Measurements from ENCODE around the gene WNT1. TPM values are rescaled to one million over a fixed set of nuclear protein-coding genes. Genes with fewer than 3 reads are reported as not detected.

Gene WNT1
- total RNA-seq, 1 donor from 2014 or later = not detected

DNA sequence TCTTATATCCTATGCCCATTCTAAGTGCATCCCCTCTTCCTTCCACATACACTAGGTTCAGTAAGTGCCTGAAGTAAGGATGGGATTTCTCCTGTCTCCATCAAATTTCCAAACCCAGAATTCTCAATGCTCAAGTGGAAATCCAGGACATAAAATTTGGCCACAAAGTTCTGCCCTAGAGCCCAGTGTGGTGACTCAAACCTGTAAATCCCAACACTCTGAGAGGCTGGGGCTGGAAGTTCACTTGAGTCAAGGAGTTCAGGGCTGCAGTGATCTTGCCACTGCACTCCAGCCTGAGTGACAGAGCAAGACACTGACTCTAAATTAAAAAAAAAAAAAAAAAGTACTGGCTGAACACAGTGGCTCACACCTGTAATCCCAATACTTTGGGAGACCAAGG, 16.3 kb upstream of the WNT1 start:
- Histone ChIP-seq H3K27me3 (ENCODE audit: control insufficient read depth, insufficient read depth, low read length) (no peaks in the 10 kb centered on the region), H3K36me3 (ENCODE audit: control insufficient read depth, insufficient read depth, low read length) (no peaks in the 10 kb centered on the region), H3K4me3 (ENCODE audit: low read depth, low read length) (no peak overlapping the region)
- no peak for FAIRE-seq
- no peak for DNase-seq (ENCODE audit: low read depth)
- TF ChIP-seq, protein P1, sequence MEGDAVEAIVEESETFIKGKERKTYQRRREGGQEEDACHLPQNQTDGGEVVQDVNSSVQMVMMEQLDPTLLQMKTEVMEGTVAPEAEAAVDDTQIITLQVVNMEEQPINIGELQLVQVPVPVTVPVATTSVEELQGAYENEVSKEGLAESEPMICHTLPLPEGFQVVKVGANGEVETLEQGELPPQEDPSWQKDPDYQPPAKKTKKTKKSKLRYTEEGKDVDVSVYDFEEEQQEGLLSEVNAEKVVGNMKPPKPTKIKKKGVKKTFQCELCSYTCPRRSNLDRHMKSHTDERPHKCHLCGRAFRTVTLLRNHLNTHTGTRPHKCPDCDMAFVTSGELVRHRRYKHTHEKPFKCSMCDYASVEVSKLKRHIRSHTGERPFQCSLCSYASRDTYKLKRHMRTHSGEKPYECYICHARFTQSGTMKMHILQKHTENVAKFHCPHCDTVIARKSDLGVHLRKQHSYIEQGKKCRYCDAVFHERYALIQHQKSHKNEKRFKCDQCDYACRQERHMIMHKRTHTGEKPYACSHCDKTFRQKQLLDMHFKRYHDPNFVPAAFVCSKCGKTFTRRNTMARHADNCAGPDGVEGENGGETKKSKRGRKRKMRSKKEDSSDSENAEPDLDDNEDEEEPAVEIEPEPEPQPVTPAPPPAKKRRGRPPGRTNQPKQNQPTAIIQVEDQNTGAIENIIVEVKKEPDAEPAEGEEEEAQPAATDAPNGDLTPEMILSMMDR (IDR thresholded peaks at IDR 0.05; ENCODE audit: insufficient read depth, low read length, severe bottlenecking) = no peak

DNA sequence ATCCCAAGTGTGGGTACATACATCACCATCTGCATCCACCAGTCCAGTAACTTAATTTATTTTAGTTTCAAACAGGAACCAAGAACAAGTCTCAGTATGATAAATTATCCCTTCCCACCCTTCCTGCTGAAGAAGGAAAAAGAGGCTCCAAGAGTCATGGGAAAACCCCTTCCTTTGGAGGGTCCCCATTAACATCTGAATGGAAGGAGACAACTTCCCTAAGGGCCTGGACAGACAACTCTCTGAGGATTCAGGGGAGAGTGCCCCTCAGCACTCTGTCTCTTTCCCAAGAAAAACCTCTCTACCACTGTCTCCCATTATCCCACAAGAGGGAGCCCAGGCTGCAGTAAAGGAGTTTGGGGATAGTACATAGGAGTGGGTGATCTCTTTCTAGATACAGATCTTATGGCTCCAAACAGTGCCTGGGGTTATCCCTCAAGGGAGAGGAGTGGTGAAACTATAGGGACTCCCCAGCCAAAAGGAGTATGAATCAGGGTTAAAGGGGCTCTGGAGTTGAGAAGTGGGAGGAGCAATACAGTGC, 12.8 kb upstream of the WNT1 start:
- H3K4me3 ChIP-seq (ENCODE audit: low read depth, low read length) = no peak overlapping the region
- no peaks in the 10 kb centered on the region for H3K27me3 ChIP-seq (ENCODE audit: control insufficient read depth, insufficient read depth, low read length)
- no peaks in the 10 kb centered on the region for H3K36me3 ChIP-seq (ENCODE audit: control insufficient read depth, insufficient read depth, low read length)
- DNase-seq (ENCODE audit: low read depth) (no peak), FAIRE-seq (no peak)
- TF ChIP-seq, protein P1 (IDR thresholded peaks at IDR 0.05; ENCODE audit: insufficient read depth, low read length, severe bottlenecking) = peak; percentile 25

DNA sequence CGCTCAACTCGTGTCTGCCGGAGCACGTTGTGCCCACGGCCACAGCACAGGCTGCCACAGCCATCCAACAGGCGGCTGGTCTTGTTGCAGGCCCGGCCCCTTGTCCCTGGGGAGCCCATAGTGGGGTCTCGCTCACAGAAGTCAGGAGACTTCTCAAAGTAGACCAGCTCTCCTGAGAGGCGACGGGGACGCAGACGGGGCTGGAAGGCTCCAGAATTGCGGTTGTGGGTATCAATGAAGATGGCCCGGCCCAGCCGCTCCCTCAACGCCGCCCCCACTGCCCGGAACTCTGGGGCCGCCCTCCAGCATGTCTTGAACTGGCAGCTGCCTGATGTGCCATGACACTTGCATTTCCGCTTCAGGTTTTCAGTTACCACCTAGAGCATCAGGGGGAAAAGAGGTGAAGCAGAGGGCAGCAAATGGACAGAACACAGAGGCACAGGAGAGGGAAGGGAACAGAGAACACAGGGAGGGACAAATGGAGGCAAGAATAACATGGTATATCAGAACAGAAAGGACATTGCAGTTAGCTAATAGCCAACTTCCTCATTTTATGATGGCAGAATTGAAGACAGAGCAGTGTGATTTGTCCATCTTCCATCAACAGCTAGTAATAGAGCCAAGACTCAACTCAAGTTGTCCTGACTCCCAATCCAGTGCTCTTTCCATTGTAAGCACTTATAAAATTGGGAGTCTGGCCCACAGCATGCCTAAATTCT, 11.8 kb upstream of the WNT1 start:
- no peaks in the 10 kb centered on the region for H3K36me3 ChIP-seq (ENCODE audit: control insufficient read depth, insufficient read depth, low read length)
- TF ChIP-seq, protein P1 (IDR thresholded peaks at IDR 0.05; ENCODE audit: insufficient read depth, low read length, severe bottlenecking) = no peak
- no peak overlapping the region for H3K4me3 ChIP-seq (ENCODE audit: low read depth, low read length)
- peaks cover 7% of the 10 kb centered on the region for H3K27me3 ChIP-seq (ENCODE audit: control insufficient read depth, insufficient read depth, low read length)
- DNase-seq (ENCODE audit: low read depth) = no peak
- FAIRE-seq = no peak

DNA sequence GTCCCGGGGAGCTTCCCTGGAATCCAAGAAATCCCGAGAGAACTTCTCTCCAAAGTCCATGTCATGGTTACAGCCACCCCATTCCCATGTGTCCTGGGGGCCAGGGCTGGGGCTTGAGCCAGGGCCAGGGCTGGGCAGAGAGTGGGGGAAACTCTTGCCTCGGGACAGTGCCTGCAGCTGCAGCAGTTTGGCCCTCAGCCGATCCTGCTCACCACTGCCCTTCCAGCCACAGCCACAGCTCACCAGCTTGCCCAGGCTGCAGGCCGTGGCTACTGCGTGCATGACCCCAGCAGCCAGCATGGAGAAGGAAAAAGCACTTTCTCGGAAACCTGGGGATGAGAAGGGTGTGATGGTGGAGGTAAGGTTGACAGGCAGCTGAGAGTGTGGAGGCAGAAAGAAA, 10.1 kb upstream of the WNT1 start:
- Histone ChIP-seq H3K36me3 (ENCODE audit: control insufficient read depth, insufficient read depth, low read length) (no peaks in the 10 kb centered on the region), H3K4me3 (ENCODE audit: low read depth, low read length) (no peak overlapping the region), H3K27me3 (ENCODE audit: control insufficient read depth, insufficient read depth, low read length) (peaks cover 21% of the 10 kb centered on the region)
- FAIRE-seq = no peak
- TF ChIP-seq, protein P1 (IDR thresholded peaks at IDR 0.05; ENCODE audit: insufficient read depth, low read length, severe bottlenecking) = no peak
- no peak for DNase-seq (ENCODE audit: low read depth)

DNA sequence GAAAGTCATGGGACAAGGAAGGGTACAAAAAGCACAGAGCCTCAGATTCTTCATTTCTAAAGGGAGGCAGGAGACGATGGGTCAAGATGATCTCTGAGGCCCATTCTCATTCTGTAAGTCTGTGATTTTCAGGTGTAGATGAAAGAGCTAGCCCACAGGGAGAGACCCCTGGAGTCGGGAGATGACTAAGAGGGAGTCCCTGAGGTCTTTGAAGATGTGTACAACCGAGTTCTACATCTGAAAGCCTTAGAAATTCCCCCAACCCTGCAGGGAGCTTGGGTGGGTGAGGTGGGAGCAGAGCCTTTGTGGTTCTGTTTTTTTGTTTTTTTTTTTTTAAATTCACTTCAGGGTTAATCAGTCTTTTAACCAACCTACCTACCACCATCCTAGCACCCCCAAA, 9.7 kb upstream of the WNT1 start:
- DNase-seq (ENCODE audit: low read depth) (no peak), FAIRE-seq (no peak)
- Histone ChIP-seq H3K27me3 (ENCODE audit: control insufficient read depth, insufficient read depth, low read length) (peaks cover 25% of the 10 kb centered on the region), H3K4me3 (ENCODE audit: low read depth, low read length) (no peak overlapping the region), H3K36me3 (ENCODE audit: control insufficient read depth, insufficient read depth, low read length) (no peaks in the 10 kb centered on the region)
- TF ChIP-seq, protein P1 (IDR thresholded peaks at IDR 0.05; ENCODE audit: insufficient read depth, low read length, severe bottlenecking) = no peak

Data from bronchial epithelial cell (primary cell).